ENCODE data around the gene ELAPOR1. TPM values are rescaled to one million over a fixed set of nuclear protein-coding genes. Genes with fewer than 3 reads are reported as not detected.

The ELAPOR1 gene
- total and polyA plus RNA-seq, 2 of the 4 experiments (the other 2 are of a cell fraction): 0.54 to 1.6 TPM

DNA sequence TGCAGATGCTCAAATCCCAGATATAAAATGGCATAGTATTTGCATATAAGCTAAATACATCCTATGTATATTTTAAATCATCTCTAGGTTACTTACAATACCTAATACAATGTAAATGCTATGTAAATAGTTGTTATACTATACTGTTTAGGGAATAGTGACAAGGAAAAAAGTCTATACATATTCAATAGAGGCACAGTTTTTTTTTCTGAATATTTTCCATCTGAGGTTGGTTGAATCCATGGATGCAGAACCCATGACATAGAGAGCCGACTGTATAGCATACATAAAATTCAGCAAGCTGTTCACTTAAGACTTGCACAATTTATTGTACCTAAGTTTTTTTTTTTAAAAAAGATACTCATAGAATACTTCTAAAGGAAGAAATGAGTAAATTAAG, 44.6 kb upstream of the ELAPOR1 start:
- Histone ChIP-seq H2BK120ac (ENCODE audit: low read depth, low read length) (no peak overlapping the region), H2BK15ac (ENCODE audit: low read depth, low read length) (no peak overlapping the region), H3K4me3 (ENCODE audit: insufficient read depth, low read depth, low read length) (no peak overlapping the region), H3K9ac (ENCODE audit: low read depth, low read length) (no peak overlapping the region), H2BK20ac (ENCODE audit: low read depth, low read length) (no peak overlapping the region), H3K14ac (replicated peaks; ENCODE audit: low read depth, low read length) (no peak overlapping the region), H4K8ac (ENCODE audit: low read depth in 2 of 2, low read length in 2 of 2) (no peak overlapping the region), H3K79me1 (ENCODE audit: low read depth in 1 of 2, low read length in 2 of 2) (peaks cover 3 to 48% of the 10 kb centered on the region in 2 experiments), H3K4me2 (ENCODE audit: low read depth, low read length) (no peak overlapping the region), H3K9me3 (ENCODE audit: control insufficient read depth, insufficient read depth, low read length) (no peaks in the 10 kb centered on the region), H3K18ac (ENCODE audit: low read depth, low read length) (no peak overlapping the region), H2BK5ac (ENCODE audit: low read depth, low read length, poor library complexity, severe bottlenecking) (no peak overlapping the region), H3K4me1 (ENCODE audit: control insufficient read depth, insufficient read depth, low read length) (no peaks in the 10 kb centered on the region), H2AFZ (replicated peaks; ENCODE audit: low read length, poor library complexity) (no peak overlapping the region), H3K23ac (ENCODE audit: low read depth, low read length) (no peak overlapping the region), H3K36me3 (ENCODE audit: control insufficient read depth, insufficient read depth, low read length) (peaks cover 42% of the 10 kb centered on the region), H4K20me1 (ENCODE audit: insufficient read depth, low read length) (peaks cover 47% of the 10 kb centered on the region), H3K27me3 (ENCODE audit: control insufficient read depth, insufficient read depth, low read length) (no peaks in the 10 kb centered on the region), H3K4ac (ENCODE audit: low read depth, low read length) (no peak overlapping the region), H3K9me1 (ENCODE audit: insufficient read depth, low read length) (no peaks in the 10 kb centered on the region; the same call in 1 of the 2 replicates), H2AK9ac (replicated peaks; ENCODE audit: low read depth, low read length, poor library complexity) (no peak overlapping the region), H3K27ac (ENCODE audit: insufficient read depth, low read length) (no peak overlapping the region), H2AK5ac (ENCODE audit: low read depth, low read length) (no peak overlapping the region), H4K91ac (ENCODE audit: insufficient read depth, low read depth, low read length) (no peak overlapping the region), H4K5ac (ENCODE audit: low read depth, low read length) (no peak overlapping the region), H3K56ac (ENCODE audit: extremely low read depth, insufficient read depth, low read length) (no peak overlapping the region)
- TF ChIP-seq MXI1 (IDR thresholded peaks at IDR 0.05; ENCODE audit: borderline replicate concordance, low read depth, low read length): no peak
- TF ChIP-seq, protein P1, sequence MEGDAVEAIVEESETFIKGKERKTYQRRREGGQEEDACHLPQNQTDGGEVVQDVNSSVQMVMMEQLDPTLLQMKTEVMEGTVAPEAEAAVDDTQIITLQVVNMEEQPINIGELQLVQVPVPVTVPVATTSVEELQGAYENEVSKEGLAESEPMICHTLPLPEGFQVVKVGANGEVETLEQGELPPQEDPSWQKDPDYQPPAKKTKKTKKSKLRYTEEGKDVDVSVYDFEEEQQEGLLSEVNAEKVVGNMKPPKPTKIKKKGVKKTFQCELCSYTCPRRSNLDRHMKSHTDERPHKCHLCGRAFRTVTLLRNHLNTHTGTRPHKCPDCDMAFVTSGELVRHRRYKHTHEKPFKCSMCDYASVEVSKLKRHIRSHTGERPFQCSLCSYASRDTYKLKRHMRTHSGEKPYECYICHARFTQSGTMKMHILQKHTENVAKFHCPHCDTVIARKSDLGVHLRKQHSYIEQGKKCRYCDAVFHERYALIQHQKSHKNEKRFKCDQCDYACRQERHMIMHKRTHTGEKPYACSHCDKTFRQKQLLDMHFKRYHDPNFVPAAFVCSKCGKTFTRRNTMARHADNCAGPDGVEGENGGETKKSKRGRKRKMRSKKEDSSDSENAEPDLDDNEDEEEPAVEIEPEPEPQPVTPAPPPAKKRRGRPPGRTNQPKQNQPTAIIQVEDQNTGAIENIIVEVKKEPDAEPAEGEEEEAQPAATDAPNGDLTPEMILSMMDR (conservative IDR thresholded peaks at IDR 0.05; ENCODE audit: low read depth, low read length): no peak
- TF ChIP-seq BHLHE40 (IDR thresholded peaks at IDR 0.05; ENCODE audit: low read depth, low read length): no peak
- TF ChIP-seq, protein P2, sequence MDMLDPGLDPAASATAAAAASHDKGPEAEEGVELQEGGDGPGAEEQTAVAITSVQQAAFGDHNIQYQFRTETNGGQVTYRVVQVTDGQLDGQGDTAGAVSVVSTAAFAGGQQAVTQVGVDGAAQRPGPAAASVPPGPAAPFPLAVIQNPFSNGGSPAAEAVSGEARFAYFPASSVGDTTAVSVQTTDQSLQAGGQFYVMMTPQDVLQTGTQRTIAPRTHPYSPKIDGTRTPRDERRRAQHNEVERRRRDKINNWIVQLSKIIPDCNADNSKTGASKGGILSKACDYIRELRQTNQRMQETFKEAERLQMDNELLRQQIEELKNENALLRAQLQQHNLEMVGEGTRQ (IDR thresholded peaks at IDR 0.05; ENCODE audit: low read depth, low read length): no peak
- no peak for TF ChIP-seq POLR2A (IDR thresholded peaks at IDR 0.05; ENCODE audit: low read depth, low read length)
- no peak for TF ChIP-seq RAD21 (IDR thresholded peaks at IDR 0.05; ENCODE audit: low read length)
- TF ChIP-seq MAZ (IDR thresholded peaks at IDR 0.05; ENCODE audit: borderline replicate concordance, low read depth, low read length): no peak
- TF ChIP-seq FOS (IDR thresholded peaks at IDR 0.05; ENCODE audit: low read depth, low read length): no peak
- TF ChIP-seq, protein P3, sequence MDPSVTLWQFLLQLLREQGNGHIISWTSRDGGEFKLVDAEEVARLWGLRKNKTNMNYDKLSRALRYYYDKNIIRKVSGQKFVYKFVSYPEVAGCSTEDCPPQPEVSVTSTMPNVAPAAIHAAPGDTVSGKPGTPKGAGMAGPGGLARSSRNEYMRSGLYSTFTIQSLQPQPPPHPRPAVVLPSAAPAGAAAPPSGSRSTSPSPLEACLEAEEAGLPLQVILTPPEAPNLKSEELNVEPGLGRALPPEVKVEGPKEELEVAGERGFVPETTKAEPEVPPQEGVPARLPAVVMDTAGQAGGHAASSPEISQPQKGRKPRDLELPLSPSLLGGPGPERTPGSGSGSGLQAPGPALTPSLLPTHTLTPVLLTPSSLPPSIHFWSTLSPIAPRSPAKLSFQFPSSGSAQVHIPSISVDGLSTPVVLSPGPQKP (IDR thresholded peaks at IDR 0.05; ENCODE audit: borderline replicate concordance, low read depth, low read length): no peak
- TF ChIP-seq MAFK (IDR thresholded peaks at IDR 0.05; ENCODE audit: low read depth, low read length): no peak
- no peak for TF ChIP-seq SMC3 (IDR thresholded peaks at IDR 0.05; ENCODE audit: low read depth, low read length)
- TF ChIP-seq CHD1 (IDR thresholded peaks at IDR 0.05; ENCODE audit: low read depth, low read length): no peak
- TF ChIP-seq RFX5 (IDR thresholded peaks at IDR 0.05; ENCODE audit: low read depth, low read length): no peak
- no peak for TF ChIP-seq RCOR1 (IDR thresholded peaks at IDR 0.05; ENCODE audit: insufficient replicate concordance, low read length)
- no peak for TF ChIP-seq CEBPB (IDR thresholded peaks at IDR 0.05; ENCODE audit: low read depth, low read length)
- no peak for TF ChIP-seq NFE2L2 (IDR thresholded peaks at IDR 0.05; ENCODE audit: low read depth, low read length)
- DNase-seq (no peak), ATAC-seq (ENCODE audit: low read depth) (no peak)
- BruUV-seq (replicated peaks): no TSS peak
- no CpG with 5 or more reads among the region's 1 CpG for WGBS, 2 experiments (ENCODE audit: extremely low coverage in 2 of 2, insufficient read length in 1 of 2)
- in situ Hi-C loops (cut with MboI; ENCODE audit: low sequenced_read_pairs): no loop called here
- ChIA-PET POLR2A (ENCODE audit: unreplicated experiment) (no interaction called here), CTCF (interaction anchor here (0.6 kb wide), 1 partner anchor 55 kb away, joined by 8 read pairs; no protein-coding TSS in a partner anchor)
- intact Hi-C loops (cut with micrococcal nuclease): no loop called here
- dilution Hi-C loops (cut with HindIII; ENCODE audit: low sequenced_read_pairs, unreplicated experiment): no loop called here

All from IMR-90 (cell line).